Astrocyte (in vitro differentiated cells and primary cell): ENCODE measurements around the gene TRUB1. TPM values are rescaled to one million over a fixed set of nuclear protein-coding genes. Genes with fewer than 3 reads are reported as not detected.

ENCODE experiments used
- DNase-seq: peaks from one replicate; pipeline ENCODE4 v3.0.0-alpha.2; 2010; ENCODE audit warnings: low read depth
- FAIRE-seq: peaks from 2 replicates; lab custom pipeline; 2011; peaks lifted over from hg19 to GRCh38; lab: Jason Lieb, UNC
- H2AFZ ChIP-seq: 2 replicates; pipeline ENCODE4 v1.6.0; 2012; ENCODE audit warnings: low read depth, low read length, inconsistent platforms
- H3K27ac ChIP-seq: 2 replicates; pipeline ENCODE4 v1.5.1; 2011; ENCODE audit warnings: low read depth, low read length, inconsistent platforms
- H3K27me3 ChIP-seq: 2 replicates; pipeline ENCODE4 v1.6.0; 2011; ENCODE audit warnings: low read length, inconsistent platforms; ENCODE audit not compliant: insufficient read depth
- H3K36me3 ChIP-seq: 2 replicates; pipeline ENCODE4 v1.5.1; 2011; ENCODE audit warnings: low read length, inconsistent platforms; ENCODE audit not compliant: insufficient read depth
- H3K4me1 ChIP-seq: 2 replicates; pipeline ENCODE4 v1.5.1; 2011; ENCODE audit warnings: low read length, inconsistent platforms; ENCODE audit not compliant: insufficient read depth
- H3K4me2 ChIP-seq: 2 replicates; pipeline ENCODE4 v1.6.0; 2012; ENCODE audit warnings: low read length, inconsistent platforms
- H3K4me3 ChIP-seq: 2 replicates; pipeline ENCODE4 v1.5.1; 2011; ENCODE audit warnings: low read depth, mild to moderate bottlenecking, low read length, inconsistent platforms; ENCODE audit not compliant: insufficient read depth
- H3K79me2 ChIP-seq: 2 replicates; pipeline ENCODE4 v1.6.0; 2012; ENCODE audit warnings: mild to moderate bottlenecking, low read length, inconsistent platforms; ENCODE audit not compliant: insufficient read depth
- H3K9ac ChIP-seq: 2 replicates; pipeline ENCODE4 v1.6.0; 2012; ENCODE audit warnings: mild to moderate bottlenecking, low read length, inconsistent platforms
- H3K9me3 ChIP-seq: 2 replicates; pipeline ENCODE4 v1.5.1; 2012; ENCODE audit warnings: low read depth, mild to moderate bottlenecking, low read length, inconsistent platforms; ENCODE audit not compliant: insufficient read depth
- H4K20me1 ChIP-seq: 2 replicates; pipeline ENCODE4 v1.6.0; 2012; ENCODE audit warnings: low read length, inconsistent platforms; ENCODE audit not compliant: insufficient read depth
- H3K27ac Mint-ChIP-seq: one replicate; pipeline ENCODE4 v1.8.0; 2021; ENCODE audit warnings: mild to moderate bottlenecking, mixed read lengths; ENCODE audit not compliant: unreplicated experiment
- H3K27me3 Mint-ChIP-seq: one replicate; pipeline ENCODE4 v1.8.0; 2021; ENCODE audit warnings: low read depth, mixed read lengths; ENCODE audit not compliant: unreplicated experiment
- H3K36me3 Mint-ChIP-seq: one replicate; pipeline ENCODE4 v1.8.0; 2021; ENCODE audit warnings: low read depth, mixed read lengths; ENCODE audit not compliant: unreplicated experiment
- H3K4me1 Mint-ChIP-seq: one replicate; pipeline ENCODE4 v1.8.0; 2021; ENCODE audit warnings: low read depth, mixed read lengths; ENCODE audit not compliant: unreplicated experiment
- H3K4me3 Mint-ChIP-seq: one replicate; pipeline ENCODE4 v1.8.0; 2021; ENCODE audit warnings: mild to moderate bottlenecking, moderate library complexity, mixed read lengths; ENCODE audit not compliant: unreplicated experiment
- H3K9me3 Mint-ChIP-seq: one replicate; pipeline ENCODE4 v1.8.0; 2021; ENCODE audit warnings: mild to moderate bottlenecking, mixed read lengths; ENCODE audit not compliant: unreplicated experiment
- CTCF ChIP-seq: IDR thresholded peaks from 2 replicates; pipeline ENCODE4 v1.5.1; 2011; ENCODE audit warnings: low read depth, mild to moderate bottlenecking, inconsistent platforms, low read length, moderate library complexity; ENCODE audit not compliant: insufficient read depth
- EZH2 ChIP-seq: IDR thresholded peaks from 2 replicates; pipeline ENCODE4 v1.6.1; 2012; ENCODE audit warnings: mild to moderate bottlenecking, low read length, inconsistent platforms; ENCODE audit not compliant: insufficient read depth
- total RNA-seq: library from RNA; stranded (reverse); gene quantifications from 2 replicates; pipeline ENCODE4 v1.2.1, GENCODE V29; 2021

Gene TRUB1
- total RNA-seq, 1 donor from 2014 or later, result 25.3 TPM

- no peaks in the 10 kb centered on the region for H4K20me1 ChIP-seq
- FAIRE-seq (peak; percentile 43), DNase-seq (peak; percentile 84)
- no peaks in the 10 kb centered on the region for H3K27me3 ChIP-seq
- H3K79me2 ChIP-seq, result no peaks in the 10 kb centered on the region
- Mint-ChIP-seq H3K27ac (peak overlapping the region; percentile 83), H3K9me3 (peaks cover 2% of the 10 kb centered on the region), H3K4me3 (no peak overlapping the region), H3K4me1 (peaks cover 34% of the 10 kb centered on the region), H3K36me3 (no peaks in the 10 kb centered on the region), H3K27me3 (no peaks in the 10 kb centered on the region)
- H3K27ac ChIP-seq, result no peak overlapping the region
- H3K4me3 ChIP-seq, result no peak overlapping the region
- no peak overlapping the region for H3K4me2 ChIP-seq
- peaks cover 3% of the 10 kb centered on the region for H3K4me1 ChIP-seq
- H3K9ac ChIP-seq, result no peak overlapping the region
- TF ChIP-seq EZH2 (no peak), CTCF (no peak)
- H3K36me3 ChIP-seq, result no peaks in the 10 kb centered on the region
- no peak overlapping the region for H2AFZ ChIP-seq
- H3K9me3 ChIP-seq, result no peaks in the 10 kb centered on the region
Measured at GRCh38 chr10:114905450-114905849, 32.5 kb upstream of the TRUB1 start.

GRCh38 chr10:114906981-114907380 is 31.0 kb upstream of the TRUB1 start:
- Mint-ChIP-seq H3K4me1 (peaks cover 27% of the 10 kb centered on the region), H3K36me3 (no peaks in the 10 kb centered on the region), H3K27ac (no peak overlapping the region), H3K4me3 (no peak overlapping the region), H3K9me3 (no peaks in the 10 kb centered on the region), H3K27me3 (no peaks in the 10 kb centered on the region)
- TF ChIP-seq CTCF, result no peak
- TF ChIP-seq EZH2, result no peak
- no peak for DNase-seq
- Histone ChIP-seq H3K36me3 (no peaks in the 10 kb centered on the region), H3K9me3 (no peaks in the 10 kb centered on the region), H3K4me1 (peaks cover 4% of the 10 kb centered on the region), H3K27me3 (no peaks in the 10 kb centered on the region), H3K27ac (no peak overlapping the region), H3K4me3 (no peak overlapping the region), H2AFZ (no peak overlapping the region), H3K9ac (no peak overlapping the region), H3K4me2 (no peak overlapping the region), H4K20me1 (no peaks in the 10 kb centered on the region), H3K79me2 (no peaks in the 10 kb centered on the region)
- no peak for FAIRE-seq

- Mint-ChIP-seq H3K27me3 (no peaks in the 10 kb centered on the region), H3K9me3 (no peaks in the 10 kb centered on the region), H3K27ac (no peak overlapping the region), H3K4me1 (peaks cover 26% of the 10 kb centered on the region), H3K36me3 (no peaks in the 10 kb centered on the region), H3K4me3 (no peak overlapping the region)
- no peaks in the 10 kb centered on the region for H3K79me2 ChIP-seq
- H3K4me1 ChIP-seq, result peaks cover 3% of the 10 kb centered on the region
- TF ChIP-seq EZH2 (no peak), CTCF (no peak)
- FAIRE-seq, result no peak
- H3K4me2 ChIP-seq, result no peak overlapping the region
- no peak overlapping the region for H3K4me3 ChIP-seq
- no peaks in the 10 kb centered on the region for H4K20me1 ChIP-seq
- H3K9me3 ChIP-seq, result no peaks in the 10 kb centered on the region
- no peak overlapping the region for H3K27ac ChIP-seq
- H3K36me3 ChIP-seq, result no peaks in the 10 kb centered on the region
- no peak overlapping the region for H2AFZ ChIP-seq
- H3K27me3 ChIP-seq, result no peaks in the 10 kb centered on the region
- DNase-seq, result no peak
- H3K9ac ChIP-seq, result no peak overlapping the region
Measured at GRCh38 chr10:114908896-114909295, 29.1 kb upstream of the TRUB1 start.
